ENCODE measurements around the gene IRAK3. TPM values are rescaled to one million over a fixed set of nuclear protein-coding genes. Genes with fewer than 3 reads are reported as not detected.

Gene IRAK3
- total RNA-seq, 1 experiment from 2014 or later, result 2.4 TPM

DNA sequence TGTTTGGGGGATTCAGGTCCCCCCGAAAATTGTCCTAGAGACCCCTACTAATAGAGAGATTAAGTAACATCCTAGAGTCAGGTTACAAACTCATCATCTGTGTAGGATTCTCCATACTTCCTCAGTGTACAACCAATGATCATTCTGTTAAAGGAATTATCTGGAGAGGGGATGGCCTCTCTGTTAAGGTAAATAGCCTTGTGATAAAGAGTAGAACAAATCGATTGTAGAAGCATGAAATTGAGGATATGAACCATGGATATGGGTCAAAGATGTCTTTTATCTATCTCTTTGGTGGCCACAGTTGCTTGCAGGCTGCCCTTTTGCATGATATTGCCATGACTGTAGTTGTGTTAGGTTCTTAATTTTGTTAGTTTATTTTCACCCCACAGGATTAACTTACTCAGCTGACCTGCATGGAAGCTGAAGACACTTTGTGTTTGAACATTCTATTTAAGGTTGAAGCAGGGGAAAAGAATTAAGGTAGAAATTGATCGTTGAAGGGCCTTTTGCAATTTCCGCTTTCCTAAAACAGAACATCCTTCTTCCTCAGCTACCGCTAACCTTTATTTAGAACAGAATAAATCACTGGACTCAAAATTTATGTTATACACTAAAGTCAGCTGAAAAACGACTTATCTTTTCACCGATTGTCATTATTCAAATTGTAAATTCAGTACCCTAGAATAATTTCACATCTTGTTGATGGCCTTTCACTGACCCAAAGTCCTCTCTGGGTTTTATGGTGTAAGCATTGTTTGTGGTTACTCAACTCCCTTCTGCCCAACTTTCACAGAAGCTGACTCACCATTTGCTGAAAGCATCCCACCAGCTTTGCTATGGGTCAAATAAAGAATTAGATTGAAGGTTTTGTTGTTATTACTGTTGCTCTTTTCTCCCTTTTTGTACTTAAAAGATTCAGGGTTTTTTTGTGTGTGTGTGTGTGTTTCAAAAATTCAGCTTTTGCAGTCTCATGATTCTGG, 52.3 kb downstream of the IRAK3 start:
- POLR2A ChIA-PET, result no interaction called here
- ATAC-seq, result no peak
- no peak for DNase-seq (ENCODE audit: low read depth, low spot score)
- H3K4me1 ChIP-seq (ENCODE audit: control insufficient read depth, insufficient read depth, low read length), result no peaks in the 10 kb centered on the region
- TF ChIP-seq SIN3A (IDR thresholded peaks at IDR 0.05; ENCODE audit: borderline replicate concordance, insufficient read depth, low read depth, low read length) (no peak), TCF7L2 (IDR thresholded peaks at IDR 0.05; ENCODE audit: low read depth, low read length) (no peak), POLR2AphosphoS5 (IDR thresholded peaks at IDR 0.05; ENCODE audit: low read depth, low read length) (no peak)
- TF ChIP-seq, protein P1, sequence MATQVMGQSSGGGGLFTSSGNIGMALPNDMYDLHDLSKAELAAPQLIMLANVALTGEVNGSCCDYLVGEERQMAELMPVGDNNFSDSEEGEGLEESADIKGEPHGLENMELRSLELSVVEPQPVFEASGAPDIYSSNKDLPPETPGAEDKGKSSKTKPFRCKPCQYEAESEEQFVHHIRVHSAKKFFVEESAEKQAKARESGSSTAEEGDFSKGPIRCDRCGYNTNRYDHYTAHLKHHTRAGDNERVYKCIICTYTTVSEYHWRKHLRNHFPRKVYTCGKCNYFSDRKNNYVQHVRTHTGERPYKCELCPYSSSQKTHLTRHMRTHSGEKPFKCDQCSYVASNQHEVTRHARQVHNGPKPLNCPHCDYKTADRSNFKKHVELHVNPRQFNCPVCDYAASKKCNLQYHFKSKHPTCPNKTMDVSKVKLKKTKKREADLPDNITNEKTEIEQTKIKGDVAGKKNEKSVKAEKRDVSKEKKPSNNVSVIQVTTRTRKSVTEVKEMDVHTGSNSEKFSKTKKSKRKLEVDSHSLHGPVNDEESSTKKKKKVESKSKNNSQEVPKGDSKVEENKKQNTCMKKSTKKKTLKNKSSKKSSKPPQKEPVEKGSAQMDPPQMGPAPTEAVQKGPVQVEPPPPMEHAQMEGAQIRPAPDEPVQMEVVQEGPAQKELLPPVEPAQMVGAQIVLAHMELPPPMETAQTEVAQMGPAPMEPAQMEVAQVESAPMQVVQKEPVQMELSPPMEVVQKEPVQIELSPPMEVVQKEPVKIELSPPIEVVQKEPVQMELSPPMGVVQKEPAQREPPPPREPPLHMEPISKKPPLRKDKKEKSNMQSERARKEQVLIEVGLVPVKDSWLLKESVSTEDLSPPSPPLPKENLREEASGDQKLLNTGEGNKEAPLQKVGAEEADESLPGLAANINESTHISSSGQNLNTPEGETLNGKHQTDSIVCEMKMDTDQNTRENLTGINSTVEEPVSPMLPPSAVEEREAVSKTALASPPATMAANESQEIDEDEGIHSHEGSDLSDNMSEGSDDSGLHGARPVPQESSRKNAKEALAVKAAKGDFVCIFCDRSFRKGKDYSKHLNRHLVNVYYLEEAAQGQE (IDR thresholded peaks at IDR 0.05; ENCODE audit: insufficient read depth in 1 of 2, low read depth in 2 of 2, low read length in 1 of 2), result no peak
- TF ChIP-seq, protein P2, sequence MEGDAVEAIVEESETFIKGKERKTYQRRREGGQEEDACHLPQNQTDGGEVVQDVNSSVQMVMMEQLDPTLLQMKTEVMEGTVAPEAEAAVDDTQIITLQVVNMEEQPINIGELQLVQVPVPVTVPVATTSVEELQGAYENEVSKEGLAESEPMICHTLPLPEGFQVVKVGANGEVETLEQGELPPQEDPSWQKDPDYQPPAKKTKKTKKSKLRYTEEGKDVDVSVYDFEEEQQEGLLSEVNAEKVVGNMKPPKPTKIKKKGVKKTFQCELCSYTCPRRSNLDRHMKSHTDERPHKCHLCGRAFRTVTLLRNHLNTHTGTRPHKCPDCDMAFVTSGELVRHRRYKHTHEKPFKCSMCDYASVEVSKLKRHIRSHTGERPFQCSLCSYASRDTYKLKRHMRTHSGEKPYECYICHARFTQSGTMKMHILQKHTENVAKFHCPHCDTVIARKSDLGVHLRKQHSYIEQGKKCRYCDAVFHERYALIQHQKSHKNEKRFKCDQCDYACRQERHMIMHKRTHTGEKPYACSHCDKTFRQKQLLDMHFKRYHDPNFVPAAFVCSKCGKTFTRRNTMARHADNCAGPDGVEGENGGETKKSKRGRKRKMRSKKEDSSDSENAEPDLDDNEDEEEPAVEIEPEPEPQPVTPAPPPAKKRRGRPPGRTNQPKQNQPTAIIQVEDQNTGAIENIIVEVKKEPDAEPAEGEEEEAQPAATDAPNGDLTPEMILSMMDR (IDR thresholded peaks at IDR 0.05), result no peak
- no TSS peak for BruUV-seq (replicated peaks)
- H3K9me3 ChIP-seq (ENCODE audit: control insufficient read depth, insufficient read depth, low read depth, low read length), result no peaks in the 10 kb centered on the region
- no peaks in the 10 kb centered on the region for H3K36me3 ChIP-seq (ENCODE audit: control insufficient read depth, insufficient read depth, low read length)
- H3K4me3 ChIP-seq (ENCODE audit: low read depth in 2 of 2, low read length in 2 of 2), result no peak overlapping the region
- no peak overlapping the region for H3K27ac ChIP-seq (ENCODE audit: low read length)
- in situ Hi-C loops (cut with HindIII; ENCODE audit: low pct_unique_long_range_greater_than_20kb, low sequenced_read_pairs) (no loop called here), intact Hi-C loops (cut with micrococcal nuclease; ENCODE audit: unreplicated experiment) (no loop called here)
- CTCF ChIA-PET, result no interaction called here
- H3K27me3 ChIP-seq (ENCODE audit: control insufficient read depth, insufficient read depth, low read length), result no peaks in the 10 kb centered on the region; the same call in 1 of the 2 replicates

DNA sequence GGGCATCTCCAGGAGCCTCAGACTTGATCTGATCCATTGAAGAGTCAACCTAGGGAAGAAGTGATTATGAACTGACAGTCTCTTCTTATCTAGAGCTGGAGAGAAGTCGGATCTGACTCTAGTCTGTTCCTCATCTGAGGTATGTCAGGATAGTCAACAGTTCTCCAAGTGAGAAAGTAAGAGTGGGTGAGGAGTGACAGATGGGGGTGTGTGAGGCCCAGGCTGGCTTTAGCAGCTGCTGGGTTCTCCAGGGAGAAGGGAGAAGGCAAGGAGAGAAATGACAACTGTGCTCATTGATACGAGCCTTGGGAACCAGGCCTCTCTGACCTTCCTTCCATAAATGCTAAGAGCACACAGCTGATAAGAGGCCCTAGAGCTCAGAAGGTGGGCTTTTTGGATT, 53.3 kb downstream of the IRAK3 start:
- Histone ChIP-seq H3K9me3 (ENCODE audit: control insufficient read depth, insufficient read depth, low read depth, low read length) (no peaks in the 10 kb centered on the region), H3K36me3 (ENCODE audit: control insufficient read depth, insufficient read depth, low read length) (no peaks in the 10 kb centered on the region), H3K4me3 (ENCODE audit: low read depth in 2 of 2, low read length in 2 of 2) (no peak overlapping the region), H3K27ac (ENCODE audit: low read length) (no peak overlapping the region), H3K27me3 (ENCODE audit: control insufficient read depth, insufficient read depth, low read length) (no peaks in the 10 kb centered on the region; the same call in 1 of the 2 replicates), H3K4me1 (ENCODE audit: control insufficient read depth, insufficient read depth, low read length) (no peaks in the 10 kb centered on the region)
- no peak for ATAC-seq
- DNase-seq (ENCODE audit: low read depth, low spot score), result no peak
- TF ChIP-seq POLR2AphosphoS5 (IDR thresholded peaks at IDR 0.05; ENCODE audit: low read depth, low read length), result no peak
- TF ChIP-seq, protein P1 (IDR thresholded peaks at IDR 0.05; ENCODE audit: insufficient read depth in 1 of 2, low read depth in 2 of 2, low read length in 1 of 2), result no peak
- no peak for TF ChIP-seq SIN3A (IDR thresholded peaks at IDR 0.05; ENCODE audit: borderline replicate concordance, insufficient read depth, low read depth, low read length)
- TF ChIP-seq TCF7L2 (IDR thresholded peaks at IDR 0.05; ENCODE audit: low read depth, low read length), result no peak
- TF ChIP-seq, protein P2 (IDR thresholded peaks at IDR 0.05), result no peak
- intact Hi-C loops (cut with micrococcal nuclease; ENCODE audit: unreplicated experiment) (no loop called here), in situ Hi-C loops (cut with HindIII; ENCODE audit: low pct_unique_long_range_greater_than_20kb, low sequenced_read_pairs) (no loop called here)
- POLR2A ChIA-PET, result no interaction called here
- no TSS peak for BruUV-seq (replicated peaks)
- CTCF ChIA-PET, result no interaction called here
